ENCODE data around the gene ADO.
A peak's percentile ranks its signal among the peaks of the same experiment; 100 is the strongest.

GRCh38 chr10:62817766-62818425 lies 13.4 kb downstream of the ADO start:
- TF ChIP-seq, protein P1, sequence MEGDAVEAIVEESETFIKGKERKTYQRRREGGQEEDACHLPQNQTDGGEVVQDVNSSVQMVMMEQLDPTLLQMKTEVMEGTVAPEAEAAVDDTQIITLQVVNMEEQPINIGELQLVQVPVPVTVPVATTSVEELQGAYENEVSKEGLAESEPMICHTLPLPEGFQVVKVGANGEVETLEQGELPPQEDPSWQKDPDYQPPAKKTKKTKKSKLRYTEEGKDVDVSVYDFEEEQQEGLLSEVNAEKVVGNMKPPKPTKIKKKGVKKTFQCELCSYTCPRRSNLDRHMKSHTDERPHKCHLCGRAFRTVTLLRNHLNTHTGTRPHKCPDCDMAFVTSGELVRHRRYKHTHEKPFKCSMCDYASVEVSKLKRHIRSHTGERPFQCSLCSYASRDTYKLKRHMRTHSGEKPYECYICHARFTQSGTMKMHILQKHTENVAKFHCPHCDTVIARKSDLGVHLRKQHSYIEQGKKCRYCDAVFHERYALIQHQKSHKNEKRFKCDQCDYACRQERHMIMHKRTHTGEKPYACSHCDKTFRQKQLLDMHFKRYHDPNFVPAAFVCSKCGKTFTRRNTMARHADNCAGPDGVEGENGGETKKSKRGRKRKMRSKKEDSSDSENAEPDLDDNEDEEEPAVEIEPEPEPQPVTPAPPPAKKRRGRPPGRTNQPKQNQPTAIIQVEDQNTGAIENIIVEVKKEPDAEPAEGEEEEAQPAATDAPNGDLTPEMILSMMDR (conservative IDR thresholded peaks at IDR 0.05) = peak; percentile 90
- TF ChIP-seq ZFX (IDR thresholded peaks at IDR 0.05) = no peak
